Measurements from ENCODE around the gene PEX1. TPM values are rescaled to one million over a fixed set of nuclear protein-coding genes. Genes with fewer than 3 reads are reported as not detected.

The PEX1 gene
- total and polyA plus RNA-seq, 2 donors (not counting 3 experiments of a cell fraction or from before 2014, with no cell fraction given) = 8.4 to 11.7 TPM

DNA sequence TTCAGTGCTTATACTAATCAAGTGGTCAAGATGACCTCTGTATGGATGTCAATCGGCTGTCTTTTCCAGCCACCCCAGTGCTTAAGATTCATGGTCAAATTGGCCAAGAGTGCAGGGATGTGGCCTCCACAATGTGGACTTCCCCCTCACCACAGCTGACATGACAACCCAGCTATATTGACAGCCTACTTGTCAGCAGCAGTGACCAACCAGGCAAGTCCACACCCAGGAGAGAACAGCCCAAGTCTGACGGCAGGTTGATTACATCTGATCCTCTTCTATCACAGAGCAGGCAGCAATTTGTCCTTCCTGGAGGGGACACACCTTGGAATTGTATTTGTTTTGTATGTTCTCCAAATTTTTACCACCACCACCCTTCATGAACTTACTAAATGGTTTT lies 42.3 kb downstream of the PEX1 start:
- H3K9me1 ChIP-seq (replicated peaks; ENCODE audit: control insufficient read depth, extremely low read depth, insufficient read depth, low read length) = no peaks in the 10 kb centered on the region
- POLR2A ChIA-PET = no interaction called here
- H3K36me3 ChIP-seq (ENCODE audit: control insufficient read depth in 2 of 2, extremely low read depth in 1 of 2, insufficient read depth in 2 of 2, low read length in 2 of 2) = peaks cover 4 to 8% of the 10 kb centered on the region in 2 experiments
- FAIRE-seq (no peak), DNase-seq (ENCODE audit: low read depth, low spot score) (no peak)
- no peak overlapping the region for H2AFZ ChIP-seq (ENCODE audit: low read depth, low read length)
- no peak for TF ChIP-seq MAX (IDR thresholded peaks at IDR 0.05; ENCODE audit: insufficient read depth, insufficient read length)
- no peak for TF ChIP-seq EZH2 (IDR thresholded peaks at IDR 0.05; ENCODE audit: borderline replicate concordance, low read depth, low read length, severe bottlenecking)
- TF ChIP-seq FOS (IDR thresholded peaks at IDR 0.05; ENCODE audit: borderline replicate concordance, insufficient read depth, low read length) = no peak
- TF ChIP-seq, protein P1, sequence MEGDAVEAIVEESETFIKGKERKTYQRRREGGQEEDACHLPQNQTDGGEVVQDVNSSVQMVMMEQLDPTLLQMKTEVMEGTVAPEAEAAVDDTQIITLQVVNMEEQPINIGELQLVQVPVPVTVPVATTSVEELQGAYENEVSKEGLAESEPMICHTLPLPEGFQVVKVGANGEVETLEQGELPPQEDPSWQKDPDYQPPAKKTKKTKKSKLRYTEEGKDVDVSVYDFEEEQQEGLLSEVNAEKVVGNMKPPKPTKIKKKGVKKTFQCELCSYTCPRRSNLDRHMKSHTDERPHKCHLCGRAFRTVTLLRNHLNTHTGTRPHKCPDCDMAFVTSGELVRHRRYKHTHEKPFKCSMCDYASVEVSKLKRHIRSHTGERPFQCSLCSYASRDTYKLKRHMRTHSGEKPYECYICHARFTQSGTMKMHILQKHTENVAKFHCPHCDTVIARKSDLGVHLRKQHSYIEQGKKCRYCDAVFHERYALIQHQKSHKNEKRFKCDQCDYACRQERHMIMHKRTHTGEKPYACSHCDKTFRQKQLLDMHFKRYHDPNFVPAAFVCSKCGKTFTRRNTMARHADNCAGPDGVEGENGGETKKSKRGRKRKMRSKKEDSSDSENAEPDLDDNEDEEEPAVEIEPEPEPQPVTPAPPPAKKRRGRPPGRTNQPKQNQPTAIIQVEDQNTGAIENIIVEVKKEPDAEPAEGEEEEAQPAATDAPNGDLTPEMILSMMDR (IDR thresholded peaks at IDR 0.05; ENCODE audit: extremely low read depth in 1 of 2, insufficient read depth in 1 of 2, low read depth in 1 of 2, low read length in 2 of 2) = no peak
- no peak for TF ChIP-seq POLR2AphosphoS5 (IDR thresholded peaks at IDR 0.05; ENCODE audit: insufficient read depth, low read depth, low read length)
- no peak for TF ChIP-seq JUN (IDR thresholded peaks at IDR 0.05; ENCODE audit: borderline replicate concordance, insufficient read depth, insufficient read length, low read depth)
- TF ChIP-seq GATA2 (IDR thresholded peaks at IDR 0.05; ENCODE audit: insufficient read depth, insufficient read length, low read depth, low read length) = no peak
- no peak for TF ChIP-seq MYC (IDR thresholded peaks at IDR 0.05; ENCODE audit: low read depth, low read length)
- no peak for TF ChIP-seq POLR2A (IDR thresholded peaks at IDR 0.05; ENCODE audit: low read depth, low read length)
- H3K79me2 ChIP-seq (ENCODE audit: control insufficient read depth, insufficient read depth, low read length) = no peaks in the 10 kb centered on the region
- H3K4me3 ChIP-seq (replicated peaks in 1 of 3; ENCODE audit: insufficient read depth in 1 of 3, low read depth in 1 of 3, low read length in 3 of 3) = no peak overlapping the region
- no peaks in the 10 kb centered on the region for H3K27me3 ChIP-seq (ENCODE audit: control insufficient read depth in 2 of 2, insufficient read depth in 2 of 2, low read length in 2 of 2)
- BruUV-seq (replicated peaks) = no TSS peak
- H3K9ac ChIP-seq (replicated peaks; ENCODE audit: extremely low read depth, insufficient read depth, low read length) = no peak overlapping the region
- no peaks in the 10 kb centered on the region for H4K20me1 ChIP-seq (replicated peaks; ENCODE audit: control insufficient read depth, extremely low read depth, insufficient read depth, low read length)
- H3K27ac ChIP-seq (ENCODE audit: insufficient read depth, low read depth, low read length) = no peak overlapping the region
- no peak overlapping the region for H3K4me2 ChIP-seq (ENCODE audit: insufficient read depth, low read length)
- CTCF ChIA-PET = interaction anchor here (1.0 kb wide), 1 partner anchor 24 kb away, joined by 3 read pairs; no protein-coding TSS in a partner anchor
- H3K9me3 ChIP-seq (replicated peaks; ENCODE audit: control insufficient read depth, insufficient read depth, low read length) = no peaks in the 10 kb centered on the region
- H3K4me1 ChIP-seq (ENCODE audit: control insufficient read depth, extremely low read depth, insufficient read depth, low read length) = no peaks in the 10 kb centered on the region
- intact Hi-C loops (cut with micrococcal nuclease) (no loop called here), dilution Hi-C loops (cut with MboI; ENCODE audit: extremely low pct_ligation_motif_present, low sequenced_read_pairs) (no loop called here)
